GM23338 (cell line): ENCODE results near the gene ITGAL.

Experiments
- CREB1 ChIP-seq: fragments of 250-450 bp; sonication (Bioruptor Pico); IDR thresholded peaks from 2 replicates; pipeline ENCODE4 v1.5.0; 2020; ENCODE audit warnings: low read depth, mild to moderate bottlenecking, moderate library complexity
- CTCF ChIP-seq, 2 experiments: fragments of 200-600 bp in 1 of 2; sonication (generic) in 1 of 2; conservative IDR thresholded peaks; 2 replicates each; pipeline versions ENCODE4 v1.5.1 to v1.6.1; 2016 to 2017; ENCODE audit warnings: antibody characterized with exemption in 2 of 2, low read depth in 2 of 2, mild to moderate bottlenecking in 2 of 2, moderate library complexity in 1 of 2
- EZH2 ChIP-seq: fragments of 200-600 bp; sonication (generic); IDR thresholded peaks from one replicate; pipeline ENCODE4 v1.8.0; 2017; ENCODE audit warnings: antibody characterized with exemption, mild to moderate bottlenecking, low read depth; ENCODE audit not compliant: unreplicated experiment
- EZH2phosphoT487 ChIP-seq: fragments of 200-600 bp; sonication (generic); IDR thresholded peaks from one replicate; pipeline ENCODE4 v1.8.1; 2018; ENCODE audit warnings: antibody characterized with exemption; ENCODE audit not compliant: unreplicated experiment
- JUNB ChIP-seq: IDR thresholded peaks from one replicate; pipeline ENCODE4 v1.6.1; 2016; ENCODE audit warnings: antibody characterized with exemption; ENCODE audit not compliant: unreplicated experiment
- POLR2AphosphoS5 ChIP-seq: IDR thresholded peaks from 2 replicates; pipeline ENCODE4 v1.6.1; 2016; ENCODE audit warnings: antibody characterized with exemption, low read depth

- TF ChIP-seq POLR2AphosphoS5: no peak
- TF ChIP-seq JUNB: no peak
- TF ChIP-seq CTCF (conservative IDR thresholded peaks at IDR 0.05; ENCODE audit: low read depth in 2 of 2): no peak
- TF ChIP-seq EZH2: no peak
- no peak for TF ChIP-seq EZH2phosphoT487
- TF ChIP-seq CREB1 (CRISPR knock-in tag): no peak
These were observed 28.1 kb upstream of the ITGAL start for GRCh38 chr16:30444231-30445148.
